GM12878 (cell line): ENCODE results near the gene HDHD3. TPM values are rescaled to one million over a fixed set of nuclear protein-coding genes. Genes with fewer than 3 reads are reported as not detected.

Source experiments
- ATAC-seq: fragments of 200-7000 bp; cut with Tn5 transposase; 3 replicates; pipeline ENCODE4 v1.9.1; 2020; ENCODE audit warnings: mild to moderate bottlenecking, moderate library complexity
- BruUV-seq: library from RNA; stranded (reverse); fragments of 400-500 nt; replicated peaks from 2 replicates; lab custom pipeline; 2021; lab: Mats Ljungman, UMichigan
- CTCF ChIA-PET: fragments of 300-600 bp; sonication (Branson Sonifier 250); formaldehyde crosslinking; extraction: SDS; loops from one replicate; lab custom pipeline; 2021; ENCODE audit warnings: inconsistent platforms; lab: Yijun Ruan, JAX
- POLR2A ChIA-PET: fragments of 350-600 bp; formaldehyde crosslinking; extraction: SDS; loops from one replicate; lab custom pipeline; 2021; ENCODE audit warnings: inconsistent platforms; lab: Charles Lee
- RAD21 ChIA-PET: fragments of 300-600 bp; sonication (Branson Sonifier 250); formaldehyde crosslinking; loops from one replicate; lab custom pipeline; 2023; ENCODE audit warnings: antibody characterized with exemption; ENCODE audit not compliant: unreplicated experiment; lab: Charles Lee
- SMC1A ChIA-PET: fragments of 300-600 bp; sonication (Branson Sonifier 250); formaldehyde crosslinking; loops from one replicate; lab custom pipeline; 2023; ENCODE audit not compliant: unreplicated experiment, uncharacterized antibody; lab: Charles Lee
- DNase-seq: peaks from one replicate; pipeline ENCODE4 v3.0.0-alpha.2; 2011; ENCODE audit warnings: low read depth, low spot score
- FAIRE-seq: peaks from 3 replicates; lab custom pipeline; 2011; peaks lifted over from hg19 to GRCh38; lab: Jason Lieb, UNC
- H2AFZ ChIP-seq: 2 replicates; pipeline ENCODE4 v1.6.0; 2011; ENCODE audit warnings: low read depth, low read length, control low read depth; ENCODE audit not compliant: control insufficient read depth
- H3K27ac ChIP-seq: 2 replicates; pipeline ENCODE4 v1.5.1; 2011; ENCODE audit warnings: control low read depth; ENCODE audit not compliant: control insufficient read depth, insufficient read depth
- H3K27me3 ChIP-seq, 2 experiments: replicated peaks in 1 of 2; 2 replicates each; pipeline versions ENCODE4 v1.6.0 to v1.6.1; 2011; ENCODE audit warnings: low read length in 1 of 2; ENCODE audit not compliant: control insufficient read depth in 2 of 2, insufficient read depth in 2 of 2
- H3K36me3 ChIP-seq, 2 experiments: 2 replicates each; pipeline ENCODE4 v1.5.1; 2011; ENCODE audit warnings: low read length in 1 of 2; ENCODE audit not compliant: control insufficient read depth in 2 of 2, insufficient read depth in 2 of 2
- H3K4me1 ChIP-seq: 2 replicates; pipeline ENCODE4 v1.6.1; 2011; ENCODE audit warnings: mild to moderate bottlenecking, low read length, moderate library complexity, mixed read lengths; ENCODE audit not compliant: control insufficient read depth, insufficient read depth
- H3K4me2 ChIP-seq: 2 replicates; pipeline ENCODE4 v1.6.0; 2011; ENCODE audit warnings: control low read depth; ENCODE audit not compliant: control insufficient read depth, insufficient read depth
- H3K4me3 ChIP-seq: fragments of 200-600 bp; sonication (generic); 2 replicates; pipeline ENCODE4 v1.5.1; 2016
- H3K79me2 ChIP-seq: 2 replicates; pipeline ENCODE4 v1.6.0; 2011; ENCODE audit warnings: low read length; ENCODE audit not compliant: control insufficient read depth, insufficient read depth
- H3K9ac ChIP-seq: 2 replicates; pipeline ENCODE4 v1.8.0; 2011; ENCODE audit warnings: low read length, control low read depth, mixed read lengths; ENCODE audit not compliant: control insufficient read depth, insufficient read depth
- H3K9me3 ChIP-seq: replicated peaks from 3 replicates; pipeline ENCODE4 v1.5.1; 2011; ENCODE audit warnings: mild to moderate bottlenecking, low read length; ENCODE audit not compliant: control insufficient read depth, insufficient read depth
- H4K20me1 ChIP-seq: 2 replicates; pipeline ENCODE4 v1.6.0; 2011; ENCODE audit not compliant: control insufficient read depth, insufficient read depth
- ATF2 ChIP-seq: IDR thresholded peaks from 2 replicates; pipeline ENCODE4 v1.6.1; 2012; ENCODE audit warnings: low read length, inconsistent platforms
- E2F8 ChIP-seq: fragments of 450-650 bp; IDR thresholded peaks from 2 replicates; pipeline ENCODE4 v1.6.1; 2018; ENCODE audit warnings: mild to moderate bottlenecking, low read depth, moderate library complexity; ENCODE audit not compliant: partially characterized antibody
- NR2C1 ChIP-seq: fragments of 450-650 bp; IDR thresholded peaks from 2 replicates; pipeline ENCODE4 v1.6.1; 2017; ENCODE audit warnings: antibody characterized with exemption, mild to moderate bottlenecking, moderate library complexity
- ZBTB40 ChIP-seq: fragments of 450-650 bp; IDR thresholded peaks from 2 replicates; pipeline ENCODE4 v1.6.1; 2016; ENCODE audit warnings: mild to moderate bottlenecking, moderate library complexity, borderline replicate concordance
- WGBS: methylation state at CpG from one replicate; pipeline ENCODE4 v1.1.6; 2016; ENCODE audit warnings: low lambda C conversion rate; ENCODE audit not compliant: insufficient replicate concordance, insufficient coverage; ENCODE audit errors: missing lambda C conversion rate; 5-methylcytosine and 5-hydroxymethylcytosine counted together
- in situ Hi-C: fragments of 300-500 bp; cut with MboI; formaldehyde crosslinking; loops from 9 replicates; pipeline ENCODE4 v1.14.3; 2018; ENCODE audit warnings: mixed read lengths
- intact Hi-C: fragments of 100-400 bp; cut with micrococcal nuclease; formaldehyde crosslinking; loops from one replicate; pipeline ENCODE4 v1.14.2; 2022; ENCODE audit not compliant: unreplicated experiment
- polyA plus RNA-seq, 11 experiments: library from polyadenylated mRNA; depleted of rRNA in 4 of 11; unstranded in 6 of 11; stranded (reverse) in 5 of 11; fragments of >200 nt; fragmentation: Nextera tagmentation in 4 of 11; fragmentation: Illumina TruSeq in 1 of 11; extraction: Ambion mirVana in 4 of 11; extraction: Trizol in 1 of 11; gene quantifications; 1 replicate in 1 of 11; 2 replicates in 10 of 11; pipeline versions ENCODE4 v1.2.1 to v1.2.3, GENCODE V29; 2011 to 2016; ENCODE audit warnings: inconsistent platforms in 2 of 11, missing spikeins in 2 of 11, low read depth in 1 of 11
- total RNA-seq, 4 experiments: library from RNA; depleted of rRNA in 3 of 4; stranded (reverse); fragments of >200 nt in 3 of 4; fragmentation: Illumina TruSeq in 1 of 4; extraction: Trizol in 1 of 4; gene quantifications; 2 replicates each; pipeline versions ENCODE4 v1.2.1 to v1.2.3, GENCODE V29; 2013 to 2021

HDHD3 gene
- total and polyA plus RNA-seq, 10 of the 15 experiments (the other 5 are each of a cell fraction or from before 2014, with no cell fraction given): 1.3 to 29.4 (median 17.9) TPM

- WGBS: 18% methylated on average over 14 of the region's 14 CpGs
- no peak for DNase-seq
Observed at GRCh38 chr9:113350107-113350661, 26.6 kb downstream of the HDHD3 start.

More at GRCh38 chr9:113350107-113350661, 26.6 kb downstream of the HDHD3 start:
- Histone ChIP-seq H3K9ac (peak overlapping the region; percentile 60), H3K4me2 (peak overlapping the region; percentile 97), H3K4me3 (peak overlapping the region; percentile 66; the same call in 1 of the 2 replicates), H3K36me3 (no peaks in the 10 kb centered on the region), H4K20me1 (no peaks in the 10 kb centered on the region), H3K27ac (peak overlapping the region; percentile 33; the same call in 1 of the 2 replicates), H3K9me3 (no peaks in the 10 kb centered on the region), H3K27me3 (no peaks in the 10 kb centered on the region; a peak in 2 of 4 replicates), H3K4me1 (peaks cover 19% of the 10 kb centered on the region), H2AFZ (peak overlapping the region; percentile 66), H3K79me2 (no peaks in the 10 kb centered on the region)
- peak; percentile 22 for ATAC-seq
- no peak for FAIRE-seq
- ChIA-PET POLR2A (interaction anchor here (1.1 to 1.7 kb wide), 4 partner anchors 9 to 60 kb away, joined by 3 to 5 read pairs (median 4); partner anchors contain the start of genes HDHD3 and POLE3), CTCF (interaction anchor here (1.1 to 2.6 kb wide), 10 partner anchors 8 to 232 kb away, joined by 3 to 12 read pairs (median 4); partner anchors contain the start of genes ALAD, CDC26, PRPF4 and WDR31), SMC1A (interaction anchor here (0.9 to 1.6 kb wide), 4 partner anchors 8 to 162 kb away, joined by 3 to 7 read pairs (median 5); partner anchors contain the start of genes ALAD and WDR31), RAD21 (interaction anchor here (0.9 to 1.5 kb wide), 2 partner anchors 10 to 51 kb away, joined by 3 read pairs; partner anchors contain the start of genes ALAD and WDR31)
- in situ Hi-C loops (no loop called here), intact Hi-C loops (no loop called here)
- BruUV-seq: no TSS peak
- TF ChIP-seq ATF2 (no peak), E2F8 (no peak), NR2C1 (no peak), ZBTB40 (no peak)
